Liver (tissue), 3 donors: ENCODE measurements around the gene SNRNP48.

Experiments used
- EGR1 ChIP-seq, 2 donors: IDR thresholded peaks; 2 replicates each; pipeline ENCODE4 v1.6.1; 2016 to 2018; ENCODE audit warnings: antibody characterized with exemption in 2 of 2, low read depth in 2 of 2
- YY1 ChIP-seq: IDR thresholded peaks from 2 replicates; pipeline ENCODE4 v1.6.1; 2016; ENCODE audit warnings: antibody characterized with exemption, mild to moderate bottlenecking
- TF ChIP-seq, protein P1 (sequence below): fragments of 150-350 bp; IDR thresholded peaks from 2 replicates; pipeline ENCODE4 v1.5.1; 2017; ENCODE audit warnings: improper control_type of control experiment, low read depth, low read length; ENCODE audit not compliant: missing input control
- TF ChIP-seq, protein P2 (sequence below): IDR thresholded peaks from 2 replicates; pipeline ENCODE4 v1.6.1; 2016; ENCODE audit warnings: antibody characterized with exemption
- donor health status: healthy.
- donor health status: healthy.

DNA sequence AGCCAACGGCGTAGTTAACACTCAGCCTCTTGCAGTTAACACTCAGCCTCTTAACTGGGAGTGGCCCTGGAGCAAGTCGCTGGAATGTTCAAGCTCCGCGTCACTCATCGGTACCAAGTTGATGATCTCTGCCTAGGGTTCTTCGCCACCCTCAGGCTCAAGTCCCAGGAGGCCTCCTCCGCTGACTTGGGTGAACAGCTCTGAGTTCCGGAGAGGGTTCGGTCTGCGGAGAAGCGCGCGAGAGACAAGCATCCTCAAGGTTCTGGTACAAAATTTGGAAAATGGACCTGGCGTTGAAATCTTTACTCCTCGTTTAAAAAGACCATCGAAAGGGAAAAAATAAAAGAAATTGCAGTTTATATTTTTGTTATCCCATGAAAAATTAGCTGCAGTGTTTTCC, 49.4 kb upstream of the SNRNP48 start:
- TF ChIP-seq, protein P1, sequence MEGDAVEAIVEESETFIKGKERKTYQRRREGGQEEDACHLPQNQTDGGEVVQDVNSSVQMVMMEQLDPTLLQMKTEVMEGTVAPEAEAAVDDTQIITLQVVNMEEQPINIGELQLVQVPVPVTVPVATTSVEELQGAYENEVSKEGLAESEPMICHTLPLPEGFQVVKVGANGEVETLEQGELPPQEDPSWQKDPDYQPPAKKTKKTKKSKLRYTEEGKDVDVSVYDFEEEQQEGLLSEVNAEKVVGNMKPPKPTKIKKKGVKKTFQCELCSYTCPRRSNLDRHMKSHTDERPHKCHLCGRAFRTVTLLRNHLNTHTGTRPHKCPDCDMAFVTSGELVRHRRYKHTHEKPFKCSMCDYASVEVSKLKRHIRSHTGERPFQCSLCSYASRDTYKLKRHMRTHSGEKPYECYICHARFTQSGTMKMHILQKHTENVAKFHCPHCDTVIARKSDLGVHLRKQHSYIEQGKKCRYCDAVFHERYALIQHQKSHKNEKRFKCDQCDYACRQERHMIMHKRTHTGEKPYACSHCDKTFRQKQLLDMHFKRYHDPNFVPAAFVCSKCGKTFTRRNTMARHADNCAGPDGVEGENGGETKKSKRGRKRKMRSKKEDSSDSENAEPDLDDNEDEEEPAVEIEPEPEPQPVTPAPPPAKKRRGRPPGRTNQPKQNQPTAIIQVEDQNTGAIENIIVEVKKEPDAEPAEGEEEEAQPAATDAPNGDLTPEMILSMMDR: no peak
- TF ChIP-seq EGR1 (IDR thresholded peaks at IDR 0.05; ENCODE audit: low read depth in 2 of 2) (no peak), YY1 (no peak)
- TF ChIP-seq, protein P2, sequence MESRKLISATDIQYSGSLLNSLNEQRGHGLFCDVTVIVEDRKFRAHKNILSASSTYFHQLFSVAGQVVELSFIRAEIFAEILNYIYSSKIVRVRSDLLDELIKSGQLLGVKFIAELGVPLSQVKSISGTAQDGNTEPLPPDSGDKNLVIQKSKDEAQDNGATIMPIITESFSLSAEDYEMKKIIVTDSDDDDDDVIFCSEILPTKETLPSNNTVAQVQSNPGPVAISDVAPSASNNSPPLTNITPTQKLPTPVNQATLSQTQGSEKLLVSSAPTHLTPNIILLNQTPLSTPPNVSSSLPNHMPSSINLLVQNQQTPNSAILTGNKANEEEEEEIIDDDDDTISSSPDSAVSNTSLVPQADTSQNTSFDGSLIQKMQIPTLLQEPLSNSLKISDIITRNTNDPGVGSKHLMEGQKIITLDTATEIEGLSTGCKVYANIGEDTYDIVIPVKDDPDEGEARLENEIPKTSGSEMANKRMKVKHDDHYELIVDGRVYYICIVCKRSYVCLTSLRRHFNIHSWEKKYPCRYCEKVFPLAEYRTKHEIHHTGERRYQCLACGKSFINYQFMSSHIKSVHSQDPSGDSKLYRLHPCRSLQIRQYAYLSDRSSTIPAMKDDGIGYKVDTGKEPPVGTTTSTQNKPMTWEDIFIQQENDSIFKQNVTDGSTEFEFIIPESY: no peak
